Myocyte (in vitro differentiated cells): ENCODE results near the gene SLC26A5. TPM values are rescaled to one million over a fixed set of nuclear protein-coding genes. Genes with fewer than 3 reads are reported as not detected.
A peak's percentile ranks its signal among the peaks of the same experiment; 100 is the strongest.
"Not testable (repeated sequence)": the region's sequence is repeated elsewhere in the genome, so short reads cannot be mapped to it uniquely, and the experiment has no call there.

Source experiments
- DNase-seq: peaks from one replicate; pipeline ENCODE4 v3.0.0-alpha.2; 2012; ENCODE audit warnings: low read depth
- polyA plus RNA-seq: library from polyadenylated mRNA; unstranded; fragments of >200 nt; gene quantifications from one replicate; pipeline ENCODE4 v1.2.1, GENCODE V29; 2012; ENCODE audit warnings: missing spikeins
- total RNA-seq: library from RNA; depleted of rRNA; stranded (reverse); fragments of >200 nt; gene quantifications from 2 replicates; pipeline ENCODE4 v1.2.3, GENCODE V29; 2014

SLC26A5 gene, protein sequence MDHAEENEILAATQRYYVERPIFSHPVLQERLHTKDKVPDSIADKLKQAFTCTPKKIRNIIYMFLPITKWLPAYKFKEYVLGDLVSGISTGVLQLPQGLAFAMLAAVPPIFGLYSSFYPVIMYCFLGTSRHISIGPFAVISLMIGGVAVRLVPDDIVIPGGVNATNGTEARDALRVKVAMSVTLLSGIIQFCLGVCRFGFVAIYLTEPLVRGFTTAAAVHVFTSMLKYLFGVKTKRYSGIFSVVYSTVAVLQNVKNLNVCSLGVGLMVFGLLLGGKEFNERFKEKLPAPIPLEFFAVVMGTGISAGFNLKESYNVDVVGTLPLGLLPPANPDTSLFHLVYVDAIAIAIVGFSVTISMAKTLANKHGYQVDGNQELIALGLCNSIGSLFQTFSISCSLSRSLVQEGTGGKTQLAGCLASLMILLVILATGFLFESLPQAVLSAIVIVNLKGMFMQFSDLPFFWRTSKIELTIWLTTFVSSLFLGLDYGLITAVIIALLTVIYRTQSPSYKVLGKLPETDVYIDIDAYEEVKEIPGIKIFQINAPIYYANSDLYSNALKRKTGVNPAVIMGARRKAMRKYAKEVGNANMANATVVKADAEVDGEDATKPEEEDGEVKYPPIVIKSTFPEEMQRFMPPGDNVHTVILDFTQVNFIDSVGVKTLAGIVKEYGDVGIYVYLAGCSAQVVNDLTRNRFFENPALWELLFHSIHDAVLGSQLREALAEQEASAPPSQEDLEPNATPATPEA
- total RNA-seq, result not detected in 2 replicates
- not detected for polyA plus RNA-seq

DNA sequence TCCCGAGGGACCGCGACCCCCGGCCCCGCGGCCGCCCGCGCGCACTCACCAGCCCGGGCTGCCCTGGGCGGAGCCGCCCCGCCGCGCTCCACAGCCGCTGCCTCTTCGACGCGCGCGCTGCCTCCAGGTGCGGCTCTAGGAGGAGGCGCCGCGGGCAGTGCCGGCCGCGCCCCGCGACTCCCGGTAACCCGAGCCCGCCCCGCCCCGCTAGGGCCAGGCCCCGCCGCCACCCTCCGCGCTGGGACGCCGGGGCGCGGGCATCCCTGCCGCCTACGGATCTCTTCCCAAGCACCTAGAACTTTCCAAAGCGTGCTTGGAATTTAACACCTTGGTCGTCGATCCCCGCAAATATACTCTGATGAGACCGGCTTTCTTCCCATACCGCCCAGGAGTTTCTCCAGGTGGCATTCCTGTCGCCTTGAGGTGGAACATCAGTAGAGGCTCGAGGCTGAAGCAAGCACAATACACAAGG, at the start of gene SLC26A5:
SLC26A5 (minus strand) TSS at position 159 of the 472 bp plus-strand sequence. CDS start 24,693 bp downstream, outside the sequence.
- DNase-seq, result no peak

DNA sequence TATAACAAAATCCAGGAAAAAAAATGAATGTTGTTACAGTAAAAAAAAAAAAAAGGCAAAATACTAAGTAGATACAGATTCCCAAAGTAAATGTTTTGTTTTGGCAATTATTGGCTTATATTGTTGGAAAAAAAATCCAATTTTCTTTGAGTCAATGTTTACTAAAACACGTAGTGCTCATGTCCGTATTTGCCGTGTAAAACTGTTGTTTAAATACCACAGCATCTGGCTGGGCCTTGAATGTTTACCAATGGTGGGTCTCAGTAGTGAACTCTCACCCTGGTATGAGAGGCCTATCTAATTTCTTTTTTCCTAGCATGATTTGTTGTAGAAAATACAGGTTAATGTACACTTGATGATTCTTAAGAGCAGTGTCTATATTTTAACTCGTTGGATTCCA, 41.4 kb upstream of the SLC26A5 start:
- DNase-seq, result no peak

DNA sequence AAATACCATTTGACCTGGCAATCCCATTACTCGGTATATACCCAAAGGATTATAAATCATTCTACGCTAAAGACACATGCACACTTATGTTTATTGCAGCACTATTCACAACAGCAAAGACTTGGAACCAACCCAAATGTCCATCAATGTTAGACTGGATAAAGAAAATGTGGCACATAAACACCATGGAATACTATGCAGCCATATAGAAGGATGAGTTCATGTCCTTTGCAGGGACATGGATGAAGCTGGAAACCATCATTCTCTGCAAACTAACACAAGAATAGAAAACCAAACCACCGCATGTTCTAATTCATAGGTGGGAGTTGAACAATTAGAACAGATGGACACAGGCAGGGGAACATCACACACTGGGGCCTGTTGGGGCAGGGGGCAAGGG, 40.9 kb upstream of the SLC26A5 start:
- DNase-seq, result not testable (repeated sequence)

DNA sequence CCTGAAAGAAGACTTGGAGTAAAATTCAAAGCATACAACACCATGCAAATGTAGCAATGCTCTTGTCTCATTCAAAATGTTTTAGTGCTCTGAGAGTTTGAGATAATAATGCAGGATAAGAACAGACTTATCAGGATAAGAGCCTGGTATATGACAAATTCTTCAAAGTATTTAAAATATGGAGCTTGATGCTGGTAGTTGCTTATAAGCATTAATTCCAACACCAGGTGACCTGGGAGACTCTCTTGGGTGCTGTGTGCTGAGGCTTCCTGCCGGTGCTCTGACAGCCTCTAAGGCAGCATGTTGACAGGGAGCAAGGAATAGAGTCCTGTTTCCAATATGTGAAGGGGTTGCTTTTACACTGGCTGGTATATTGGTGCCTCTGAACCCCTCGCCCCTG, 34.8 kb upstream of the SLC26A5 start:
- DNase-seq, result no peak

DNA sequence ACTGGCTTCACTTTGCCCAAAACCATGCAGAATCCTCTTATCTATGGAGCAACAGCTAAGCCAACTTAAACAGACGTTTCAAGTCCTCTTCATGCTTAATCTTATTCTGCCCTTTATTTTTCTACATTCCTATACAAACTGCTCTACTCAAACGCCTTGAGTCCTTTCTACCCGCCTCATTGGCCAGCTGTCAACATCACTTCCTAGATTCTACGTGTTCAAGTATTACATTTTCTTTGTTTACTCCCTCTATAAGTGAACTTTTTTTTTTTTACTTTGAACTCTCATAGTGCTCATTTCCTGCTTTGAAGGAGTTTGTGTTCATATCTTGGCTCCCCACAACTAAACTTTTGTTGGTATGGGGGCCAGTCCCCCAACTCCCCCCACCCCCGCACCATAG, 28.9 kb upstream of the SLC26A5 start:
- DNase-seq, result no peak

DNA sequence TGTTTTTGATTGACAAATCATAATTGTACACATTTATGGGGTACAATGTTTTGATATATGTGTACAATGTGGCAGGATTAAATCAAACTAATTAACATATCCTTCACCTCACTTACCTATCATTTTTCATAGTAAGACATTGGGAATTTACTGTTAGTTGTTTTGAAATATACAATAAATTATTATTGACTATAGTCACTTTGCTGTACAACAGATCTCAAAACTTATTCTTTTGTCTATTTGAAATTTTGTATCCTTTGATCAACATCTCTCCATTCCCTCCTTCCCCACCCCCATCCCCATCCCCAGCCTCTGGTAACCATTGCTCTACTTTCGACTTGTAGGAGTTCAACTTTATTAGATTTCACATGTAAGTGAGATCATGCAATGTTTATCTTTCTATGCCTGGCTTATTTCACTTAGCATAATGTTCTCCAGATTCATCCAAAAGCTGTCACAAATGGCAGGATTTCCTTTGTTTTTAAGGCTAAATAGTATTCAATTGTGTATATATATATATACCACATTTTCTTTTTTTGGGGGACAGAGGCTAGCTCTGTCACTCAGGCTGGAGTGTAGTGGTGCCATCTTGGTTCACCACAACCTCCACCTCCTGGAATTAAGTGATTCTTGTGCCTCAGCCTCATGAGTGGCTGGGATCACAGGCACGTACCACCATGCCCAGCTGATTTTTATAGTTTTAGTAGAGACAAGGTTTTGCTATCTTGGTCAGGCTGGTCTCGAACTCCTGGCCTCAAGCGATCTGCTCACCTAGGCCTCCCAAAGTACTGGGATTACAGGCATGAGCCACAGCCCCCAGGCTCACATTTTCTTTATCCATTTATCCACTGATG, 23.3 kb upstream of the SLC26A5 start:
- no peak for DNase-seq

DNA sequence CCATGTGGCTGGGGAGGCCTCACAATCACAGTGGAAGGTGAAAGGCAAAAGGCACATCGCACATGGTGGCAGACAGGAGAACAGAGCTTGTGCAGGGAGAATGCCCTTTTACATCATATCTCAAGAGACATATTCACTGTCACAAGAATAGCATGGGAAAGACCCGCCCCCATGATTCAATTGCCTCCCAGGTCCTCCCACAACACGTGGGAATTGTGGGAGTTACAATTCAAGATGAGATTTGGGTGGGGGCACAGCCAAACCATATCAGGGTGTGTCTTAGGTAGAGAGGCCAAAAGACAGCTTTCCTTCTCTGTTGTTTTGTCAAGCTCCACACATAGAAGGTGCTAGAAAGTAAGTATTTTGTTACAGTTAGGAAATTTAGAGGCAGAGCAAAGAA, 20.8 kb upstream of the SLC26A5 start:
- DNase-seq, result no peak

DNA sequence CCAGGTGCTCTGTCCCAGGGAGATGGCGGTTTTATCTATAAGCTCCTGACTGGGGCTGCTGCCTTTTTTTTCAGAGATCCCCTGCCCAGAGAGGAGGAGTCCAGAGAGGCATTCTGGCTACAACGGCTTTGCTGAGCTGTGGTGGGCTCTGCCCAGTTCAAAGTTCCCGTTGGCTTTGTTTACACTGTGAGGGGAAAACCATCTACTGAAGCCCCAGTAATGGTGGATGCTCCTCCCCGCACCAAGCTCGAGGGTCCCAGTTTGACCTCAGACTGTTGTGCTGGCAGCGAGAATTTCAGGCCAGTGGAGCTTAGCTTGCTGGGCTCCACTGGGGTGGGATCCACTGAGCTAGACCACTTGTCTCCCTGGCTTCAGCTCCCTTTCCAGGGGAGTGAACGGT, 16.4 kb upstream of the SLC26A5 start:
- no peak for DNase-seq

DNA sequence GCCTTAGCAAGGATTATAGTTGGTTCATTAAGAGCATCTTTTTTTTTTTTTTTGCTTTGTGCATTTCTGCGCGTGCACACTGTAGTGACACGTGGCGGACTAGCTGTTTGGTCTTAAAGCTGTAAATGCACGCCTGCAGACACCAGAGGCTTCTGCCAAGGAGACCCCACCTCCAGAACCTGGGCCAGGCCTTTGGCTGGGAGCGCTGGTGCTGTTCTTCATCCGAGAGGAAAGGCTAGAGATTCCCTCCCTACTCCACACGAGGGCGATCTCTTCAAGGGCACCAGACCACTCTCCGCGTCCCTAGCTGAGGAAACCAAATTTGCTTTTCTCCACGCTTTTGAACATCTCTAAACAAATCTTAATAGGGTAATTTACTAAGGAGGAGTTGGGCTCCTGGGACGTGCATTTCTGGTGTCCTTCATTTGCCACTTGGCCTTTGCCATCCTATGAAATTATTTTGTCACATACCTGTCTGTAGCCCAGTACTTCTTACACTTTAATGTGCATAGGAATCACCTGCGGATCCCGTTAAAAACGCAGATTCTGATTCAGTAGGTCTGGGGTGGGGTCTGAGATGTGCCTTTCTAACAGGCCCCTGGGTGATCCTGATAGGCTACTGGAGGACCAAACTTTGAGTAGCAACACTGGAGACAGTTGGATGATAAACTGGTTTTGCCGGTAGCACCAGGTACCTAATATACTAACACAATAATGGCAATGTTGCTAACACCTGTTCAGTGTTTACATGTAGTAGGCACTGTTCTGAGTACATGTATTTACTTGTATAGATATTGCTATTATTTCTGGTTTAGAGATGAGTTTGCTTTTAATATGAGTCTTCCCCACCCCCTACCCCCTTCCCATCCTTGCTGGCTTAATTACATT, 1.3 kb upstream of the SLC26A5 start:
- DNase-seq, result peak; percentile 50

DNA sequence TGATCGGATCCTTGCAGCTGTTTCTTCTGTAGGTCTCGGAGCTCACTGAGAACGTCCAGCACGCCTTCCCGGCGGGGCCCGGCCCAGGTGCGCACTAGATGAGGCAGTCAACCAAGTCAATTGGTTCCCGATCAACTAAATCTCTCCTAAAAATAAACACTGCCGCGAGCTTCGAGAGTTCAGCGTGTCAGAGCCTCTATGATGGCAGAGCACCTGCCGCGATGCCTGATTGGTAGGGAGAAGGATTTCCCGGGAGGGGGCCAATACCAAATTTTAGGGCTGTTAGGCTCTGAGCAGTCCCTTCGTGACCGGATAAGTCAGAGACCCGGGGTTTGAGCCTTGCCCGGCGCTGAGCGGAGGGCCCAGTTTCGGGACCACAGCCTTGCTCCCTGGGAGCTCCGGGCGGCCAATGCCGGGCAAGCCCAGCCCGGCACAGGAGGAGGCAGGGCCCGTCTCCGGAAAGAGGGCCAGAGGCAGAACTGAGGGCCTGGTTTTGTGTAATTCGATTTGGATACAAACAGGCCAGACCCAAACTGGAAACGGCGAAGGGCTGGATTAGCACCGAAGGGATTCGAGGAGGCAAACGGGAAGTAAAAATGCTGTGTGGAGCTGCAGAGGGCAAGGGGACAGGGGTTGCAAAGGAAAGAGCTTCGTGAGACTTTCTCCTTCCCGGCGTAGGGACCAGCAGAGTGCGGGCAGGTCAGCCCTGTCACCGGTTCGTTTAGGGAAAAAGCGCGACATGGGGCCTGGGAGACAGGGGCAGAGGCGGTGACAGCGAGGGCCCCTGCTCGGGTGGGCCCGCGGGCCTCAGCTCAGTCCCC, 569 bp downstream of the SLC26A5 start:
- DNase-seq, result no peak

DNA sequence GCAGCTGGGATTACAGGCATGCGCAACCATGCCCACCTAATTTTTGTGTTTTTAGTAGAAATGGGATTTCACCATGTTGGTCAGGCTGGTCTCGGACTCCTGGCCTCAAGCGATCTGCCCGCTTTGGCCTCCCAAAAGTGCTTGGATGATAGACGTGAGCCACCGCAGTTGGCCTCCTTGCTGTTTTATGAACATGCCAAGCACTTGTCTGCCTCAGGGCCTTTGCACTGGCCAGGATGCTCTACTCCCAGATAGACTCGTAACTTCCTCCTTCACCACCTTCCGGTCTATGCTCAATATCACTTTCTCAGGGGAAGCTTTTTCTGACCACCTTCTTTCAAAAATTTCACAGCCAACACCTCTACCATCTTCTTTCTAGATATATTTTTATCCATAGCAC, 6.3 kb downstream of the SLC26A5 start:
- DNase-seq, result no peak

DNA sequence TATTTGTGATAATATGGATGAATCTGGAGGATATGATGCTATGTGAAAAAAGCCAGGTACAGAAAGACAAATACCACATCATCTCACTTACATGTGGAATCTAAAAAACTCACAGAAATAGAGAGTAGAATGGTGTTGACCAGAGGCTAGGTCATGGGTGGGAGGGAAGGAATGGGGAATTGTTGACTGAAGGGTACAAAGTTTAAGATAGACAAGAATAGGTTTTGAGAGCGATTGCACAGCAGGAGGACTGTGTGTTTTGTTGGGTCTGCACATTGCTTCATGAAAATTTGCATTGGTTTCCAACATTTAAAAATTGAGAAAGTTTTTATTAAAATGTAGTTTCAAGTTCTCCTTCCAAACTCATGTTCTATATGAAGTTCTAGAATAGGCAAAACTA, 8.4 kb downstream of the SLC26A5 start:
- no peak for DNase-seq

DNA sequence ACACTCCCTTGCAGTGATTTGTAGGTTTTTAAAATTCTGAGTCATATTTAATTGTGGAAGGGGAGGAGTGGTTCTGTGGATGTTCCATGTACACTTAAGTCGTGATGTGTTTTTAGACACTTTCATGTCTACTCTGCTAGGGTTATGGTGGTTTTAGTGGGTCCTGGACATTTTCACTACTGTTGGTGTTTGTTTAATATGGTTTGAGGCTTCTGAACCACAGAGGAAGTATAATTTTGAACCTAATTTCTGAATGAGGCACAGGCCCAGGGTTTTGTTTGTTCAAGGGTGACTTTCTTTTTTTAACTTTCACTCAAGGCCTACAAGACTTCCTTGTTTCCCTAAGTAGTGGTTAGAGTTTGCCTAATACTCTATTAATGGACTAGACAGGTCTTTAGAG, 13.3 kb downstream of the SLC26A5 start:
- peak; percentile 31 for DNase-seq

DNA sequence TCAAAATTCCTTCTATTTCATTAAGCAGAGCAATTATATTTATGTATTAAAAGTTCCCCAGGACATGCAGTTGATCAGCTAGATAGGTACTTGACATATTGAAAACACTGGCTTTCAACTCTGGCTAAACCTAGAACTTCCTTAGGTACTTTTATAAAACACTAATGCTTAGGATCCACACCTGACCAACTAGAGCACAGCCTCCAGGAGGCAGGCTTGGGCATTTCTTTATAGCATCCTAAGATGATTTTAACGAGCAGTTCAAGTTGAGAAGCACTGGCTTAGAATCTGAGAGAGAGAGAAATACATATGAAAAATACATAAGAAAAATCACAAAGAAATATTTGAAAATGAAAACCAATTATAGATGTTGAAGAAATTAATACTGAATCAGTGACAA, 20.8 kb downstream of the SLC26A5 start:
- DNase-seq, result no peak

DNA sequence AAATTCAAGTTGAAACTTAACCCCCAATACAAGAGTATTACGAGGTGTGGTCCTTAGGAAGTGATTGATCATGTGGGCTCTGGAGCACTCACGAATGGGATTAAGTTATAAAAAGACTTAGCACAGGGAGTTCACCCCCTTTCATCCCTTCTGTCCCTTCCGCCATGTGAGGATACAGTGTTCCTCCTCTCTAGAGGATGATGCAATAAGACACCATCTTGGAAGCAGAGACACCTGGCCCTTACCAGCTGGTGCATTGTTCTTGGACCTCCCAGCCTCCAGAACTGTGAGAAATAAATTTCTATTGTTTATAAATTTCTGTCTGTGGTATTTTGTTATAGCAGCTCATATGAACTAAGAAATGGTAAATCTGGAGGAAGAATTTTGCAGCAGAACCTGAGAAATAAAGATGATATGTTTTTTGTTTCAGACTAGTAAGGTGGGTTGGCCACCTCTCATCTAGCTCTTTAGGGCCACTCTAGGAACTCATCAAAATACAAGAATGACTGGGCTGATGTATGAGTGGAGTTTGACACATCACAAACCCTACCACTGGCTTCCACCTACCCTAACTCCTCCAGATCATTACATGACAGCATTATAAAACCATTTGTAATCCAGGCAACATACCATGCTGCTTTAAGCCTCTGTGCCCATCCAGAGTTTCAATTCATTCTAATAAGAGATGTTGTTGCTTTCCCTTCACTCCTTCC, 22.4 kb downstream of the SLC26A5 start:
- no peak for DNase-seq

DNA sequence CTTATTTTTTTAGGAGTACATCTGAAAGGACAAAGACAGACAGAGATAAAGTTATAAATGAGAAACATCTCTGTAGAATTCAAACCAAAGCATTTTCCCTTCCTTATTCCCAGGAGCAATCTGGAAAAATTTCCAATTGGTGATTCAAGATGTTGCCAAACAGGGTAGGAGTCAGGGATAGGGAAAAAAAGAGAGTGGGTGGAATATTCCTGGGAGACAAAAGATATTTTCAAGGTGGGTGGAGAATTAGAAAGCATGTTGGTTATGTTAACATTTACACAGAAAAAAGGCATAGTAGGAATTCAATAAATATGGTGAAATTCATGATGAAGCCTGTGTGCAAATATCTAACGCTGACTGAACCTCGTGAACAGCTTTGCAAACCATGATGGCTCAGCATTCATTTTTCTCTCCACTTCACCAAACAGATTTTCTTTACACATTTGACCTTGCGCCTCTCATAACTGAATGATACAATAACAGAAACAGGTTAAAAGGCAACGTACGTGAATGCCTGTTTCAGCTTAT, 25.1 kb downstream of the SLC26A5 start:
- no peak for DNase-seq

DNA sequence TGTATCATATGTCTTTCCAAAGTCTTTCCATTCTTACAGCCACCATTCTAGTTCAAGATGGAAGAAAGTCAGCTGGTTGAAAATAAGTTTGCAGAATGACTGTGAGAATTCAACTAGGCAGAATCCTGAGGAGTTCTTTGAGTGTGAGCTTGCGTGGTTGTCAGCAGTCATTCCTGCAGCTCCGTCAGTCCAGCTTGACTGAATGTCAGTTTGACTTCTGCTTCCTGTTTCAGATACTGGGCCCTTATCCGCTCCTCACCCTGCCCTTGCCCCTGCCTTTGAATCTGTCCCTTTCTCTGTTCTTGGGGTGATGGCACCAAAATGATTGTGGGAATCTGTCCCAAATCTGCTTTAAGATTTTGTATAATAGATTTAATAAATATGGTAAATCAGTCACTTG, 27.8 kb downstream of the SLC26A5 start:
- DNase-seq, result no peak

DNA sequence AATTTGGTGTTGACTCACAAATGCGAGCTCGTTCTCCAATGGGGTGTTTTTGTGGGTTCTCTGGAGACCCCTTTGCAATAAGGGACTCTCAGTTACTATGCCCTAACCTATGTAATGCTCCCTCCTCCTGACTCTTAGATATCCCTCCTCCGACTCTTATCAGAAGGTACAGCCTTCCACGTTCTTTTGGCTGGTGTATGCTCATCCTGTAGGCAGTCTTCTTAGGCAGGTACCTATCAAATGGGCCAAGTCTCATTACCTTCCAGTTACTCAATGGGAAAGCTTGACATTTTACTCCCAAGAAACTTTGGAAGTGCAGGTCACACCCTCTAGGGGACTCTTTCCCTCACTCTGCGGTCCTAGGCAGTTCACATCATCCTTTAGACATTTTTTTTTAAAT, 32.6 kb downstream of the SLC26A5 start:
- DNase-seq, result no peak

DNA sequence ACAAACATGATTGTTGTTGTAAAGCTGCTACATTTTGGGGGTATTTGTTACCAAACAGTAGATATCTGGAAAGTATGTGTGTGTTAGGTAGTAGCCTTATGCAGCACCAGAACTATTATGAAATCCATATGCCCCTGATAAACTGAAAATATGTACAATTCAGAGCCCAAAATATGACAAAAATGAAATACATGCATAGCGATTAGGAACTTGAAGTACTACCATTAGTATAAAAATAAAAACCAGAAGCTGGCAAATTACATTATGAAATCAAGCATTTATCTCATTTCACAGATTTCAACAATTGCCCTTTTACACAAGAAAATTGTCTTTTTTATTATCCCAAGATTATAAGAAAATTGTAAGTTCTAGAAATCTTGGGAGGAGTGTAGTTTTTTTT, 33.9 kb downstream of the SLC26A5 start:
- no peak for DNase-seq
